Muscle of leg (tissue), 11 donors: ENCODE results near the gene STIP1. TPM values are rescaled to one million over a fixed set of nuclear protein-coding genes. Genes with fewer than 3 reads are reported as not detected.

Source experiments
- DNase-seq: peaks from one replicate; pipeline ENCODE4 v3.0.0; 2013
- H3K27ac ChIP-seq: one replicate; pipeline ENCODE4 v1.5.1; 2013; ENCODE audit warnings: mild to moderate bottlenecking, low read length, control low read depth
- H3K27me3 ChIP-seq: one replicate; pipeline ENCODE4 v1.6.1; 2013; ENCODE audit warnings: low read length; ENCODE audit not compliant: control insufficient read depth, insufficient read depth
- H3K36me3 ChIP-seq: one replicate; pipeline ENCODE4 v1.6.1; 2013; ENCODE audit warnings: low read length; ENCODE audit not compliant: control insufficient read depth, insufficient read depth
- H3K4me1 ChIP-seq: one replicate; pipeline ENCODE4 v1.6.1; 2013; ENCODE audit warnings: low read length; ENCODE audit not compliant: control insufficient read depth, insufficient read depth
- H3K4me3 ChIP-seq: one replicate; pipeline ENCODE4 v1.5.1; 2013; ENCODE audit warnings: low read length, control low read depth
- H3K9me3 ChIP-seq: replicated peaks from 2 replicates; pipeline ENCODE4 v1.6.1; 2013; ENCODE audit warnings: low read depth, low read length; ENCODE audit not compliant: control insufficient read depth
- WGBS: methylation state at CpG from one replicate; pipeline ENCODE4 v1.1.5; 2013; ENCODE audit warnings: missing lambda C conversion rate; ENCODE audit not compliant: insufficient coverage; 5-methylcytosine and 5-hydroxymethylcytosine counted together
- polyA plus RNA-seq, 8 donors: library from polyadenylated mRNA; unstranded; fragments of 120-200 nt; gene quantifications; one replicate each; pipeline versions ENCODE4 v1.2.1 to v1.2.3, GENCODE V29; 2013; ENCODE audit warnings: inconsistent platforms in 1 of 8, low replicate concordance in 1 of 8; ENCODE audit not compliant: insufficient read length in 8 of 8, insufficient read depth in 1 of 8
- total RNA-seq: library from RNA; stranded (reverse); fragments of 120-200 nt; gene quantifications from one replicate; pipeline ENCODE4 v1.2.4, GENCODE V29; 2013

STIP1 gene
- total and polyA plus RNA-seq, 9 donors = 90.7 to 141 (median 128) TPM

DNA sequence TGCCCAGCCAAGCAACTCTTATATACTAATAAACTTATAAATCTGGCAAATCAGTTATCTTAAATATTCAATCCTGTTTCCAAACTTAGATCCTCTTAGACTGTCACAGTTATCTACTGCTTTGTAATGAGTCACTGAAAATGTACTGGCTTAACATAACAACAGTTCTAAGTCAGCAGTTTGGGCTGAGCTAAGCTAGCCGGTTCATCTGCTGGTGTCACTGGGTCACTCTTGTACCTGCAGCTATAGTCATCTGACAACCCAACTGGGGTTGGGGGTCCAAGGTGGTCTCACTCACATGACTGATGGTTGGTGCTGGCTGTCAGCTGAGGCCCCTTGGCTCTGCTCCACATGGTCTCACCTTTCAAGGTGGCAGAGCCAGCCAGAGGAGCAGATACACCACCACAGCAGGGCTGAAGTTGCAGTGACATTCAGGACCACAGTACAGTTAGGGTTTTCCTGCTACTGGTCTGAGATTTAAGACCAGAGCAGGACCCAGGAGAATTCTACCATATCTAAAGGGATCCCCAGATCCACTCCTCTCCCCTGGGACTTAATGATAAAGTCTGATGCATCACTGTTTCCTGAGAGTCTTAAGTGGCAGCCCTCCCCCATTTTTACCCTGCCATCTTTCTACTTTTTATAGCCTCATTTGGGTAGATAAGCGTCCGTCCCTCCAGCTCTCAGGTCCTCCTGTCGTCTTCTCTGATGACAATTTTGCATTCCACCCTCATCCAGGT lies 12.2 kb upstream of the STIP1 start:
- 83% methylated on average over 4 of the region's 4 CpGs for WGBS
- Histone ChIP-seq H3K27ac (no peak overlapping the region), H3K27me3 (no peaks in the 10 kb centered on the region), H3K9me3 (peaks cover 4% of the 10 kb centered on the region), H3K4me1 (no peaks in the 10 kb centered on the region), H3K36me3 (peaks cover 3% of the 10 kb centered on the region), H3K4me3 (no peak overlapping the region)
- no peak for DNase-seq

- H3K4me3 ChIP-seq = no peak overlapping the region
- WGBS = 66% methylated on average over 5 of the region's 8 CpGs
- peaks cover 15% of the 10 kb centered on the region for H3K4me1 ChIP-seq
- peaks cover 6% of the 10 kb centered on the region for H3K36me3 ChIP-seq
- peaks cover 4% of the 10 kb centered on the region for H3K9me3 ChIP-seq
- H3K27ac ChIP-seq = no peak overlapping the region
- no peak for DNase-seq
- no peaks in the 10 kb centered on the region for H3K27me3 ChIP-seq
Observed at GRCh38 chr11:64176751-64177150, 9.2 kb upstream of the STIP1 start.

DNA sequence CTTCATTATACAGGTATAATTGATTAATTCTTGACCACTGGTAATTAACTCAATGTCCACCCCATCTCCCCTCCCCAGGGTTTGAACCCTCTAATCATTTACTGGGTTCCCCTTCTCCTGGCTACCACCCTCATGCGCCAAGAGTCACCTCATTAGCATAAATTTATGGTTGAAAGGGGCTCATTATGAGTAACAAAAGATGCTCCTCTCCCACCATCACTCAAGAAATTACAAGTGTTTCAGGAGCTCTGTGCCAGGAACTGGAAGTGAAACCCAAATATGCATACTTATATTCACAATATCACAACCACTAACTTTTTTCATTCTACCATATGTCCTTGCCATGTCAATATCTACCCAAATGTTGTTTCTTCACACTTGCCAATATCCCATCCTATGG lies 7.8 kb upstream of the STIP1 start:
- no CpG with 5 or more reads among the region's 1 CpG for WGBS
- no peaks in the 10 kb centered on the region for H3K27me3 ChIP-seq
- H3K27ac ChIP-seq = no peak overlapping the region
- H3K9me3 ChIP-seq = peaks cover 4% of the 10 kb centered on the region
- no peak overlapping the region for H3K4me3 ChIP-seq
- DNase-seq = no peak
- peaks cover 20% of the 10 kb centered on the region for H3K4me1 ChIP-seq
- peaks cover 6% of the 10 kb centered on the region for H3K36me3 ChIP-seq

GRCh38 chr11:64178951-64179639 lies 6.9 kb upstream of the STIP1 start:
- H3K27ac ChIP-seq = no peak overlapping the region
- no peaks in the 10 kb centered on the region for H3K27me3 ChIP-seq
- no peaks in the 10 kb centered on the region for H3K9me3 ChIP-seq
- no peak overlapping the region for H3K4me3 ChIP-seq
- peaks cover 6% of the 10 kb centered on the region for H3K36me3 ChIP-seq
- 87% methylated on average over 9 of the region's 12 CpGs for WGBS
- DNase-seq = no peak
- H3K4me1 ChIP-seq = peaks cover 27% of the 10 kb centered on the region

DNA sequence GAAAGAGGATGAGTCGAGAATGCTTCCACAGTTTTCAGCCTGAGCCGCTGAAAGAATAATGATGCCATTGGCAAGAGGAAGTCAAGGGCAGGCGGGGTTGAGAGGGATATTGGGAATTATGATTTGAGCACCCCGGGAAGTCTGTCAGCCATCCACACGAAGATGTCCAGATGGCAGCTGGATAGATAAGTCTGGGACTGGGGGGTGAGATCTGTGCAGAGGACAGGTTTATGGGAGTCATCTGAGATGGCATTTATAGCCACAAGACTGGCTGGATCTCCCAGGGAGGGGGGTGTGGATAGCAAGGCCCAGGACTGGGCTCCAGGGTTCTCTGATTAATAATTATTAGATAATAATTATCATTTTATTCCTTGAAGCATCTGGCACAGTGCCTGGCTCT lies 5.1 kb upstream of the STIP1 start:
- Histone ChIP-seq H3K9me3 (no peaks in the 10 kb centered on the region), H3K4me3 (peak overlapping the region; percentile 40), H3K36me3 (peaks cover 6% of the 10 kb centered on the region), H3K4me1 (peaks cover 38% of the 10 kb centered on the region), H3K27me3 (no peaks in the 10 kb centered on the region), H3K27ac (peak overlapping the region; percentile 96)
- DNase-seq = peak; percentile 54
- 40% methylated on average over 5 of the region's 5 CpGs for WGBS

DNA sequence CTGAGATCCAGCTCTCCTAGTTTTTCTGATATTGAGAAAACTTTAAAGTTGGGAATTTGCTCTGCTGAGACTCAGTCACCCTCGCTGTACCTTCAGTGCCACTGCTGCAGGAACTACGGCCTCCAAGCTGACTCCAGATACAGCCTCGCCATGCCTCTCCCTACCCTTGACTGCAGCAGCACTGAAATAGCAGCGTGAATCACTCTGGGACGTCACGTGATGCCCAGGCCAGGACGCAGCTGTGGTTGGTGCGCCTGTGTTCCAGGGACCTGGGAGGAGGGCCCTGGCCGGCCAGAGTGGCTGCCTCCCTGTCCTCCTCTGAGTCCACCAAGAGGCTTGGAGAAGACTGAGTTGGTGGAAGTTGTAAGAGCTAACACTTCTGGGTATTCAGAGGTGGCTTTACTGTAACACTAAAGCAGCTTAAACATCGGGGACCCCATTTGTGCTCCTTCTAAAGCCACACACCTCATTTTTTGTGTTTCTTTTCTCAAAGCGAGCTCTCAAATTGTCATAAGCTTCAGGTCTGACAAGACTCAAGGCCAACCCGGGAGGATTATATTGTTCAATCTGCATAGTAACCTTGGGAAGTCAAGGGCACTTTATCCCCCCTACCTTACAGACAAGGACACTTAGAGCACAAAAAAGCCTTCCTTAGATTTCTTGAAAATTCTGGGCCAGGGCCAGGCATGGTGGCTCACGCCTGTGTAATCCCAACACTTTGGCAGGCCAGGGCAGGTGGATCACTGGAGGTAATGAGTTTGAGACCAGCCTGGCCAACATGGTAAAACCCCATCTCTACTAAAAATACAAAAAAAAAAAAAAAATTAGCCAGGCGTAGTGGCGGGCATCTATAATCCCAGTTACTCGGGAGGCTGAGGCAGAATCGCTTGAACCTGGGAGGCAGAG lies 4.2 kb upstream of the STIP1 start:
- peaks cover 38% of the 10 kb centered on the region for H3K4me1 ChIP-seq
- peak overlapping the region; percentile 40 for H3K4me3 ChIP-seq
- 2% methylated on average over 7 of the region's 17 CpGs for WGBS

DNA sequence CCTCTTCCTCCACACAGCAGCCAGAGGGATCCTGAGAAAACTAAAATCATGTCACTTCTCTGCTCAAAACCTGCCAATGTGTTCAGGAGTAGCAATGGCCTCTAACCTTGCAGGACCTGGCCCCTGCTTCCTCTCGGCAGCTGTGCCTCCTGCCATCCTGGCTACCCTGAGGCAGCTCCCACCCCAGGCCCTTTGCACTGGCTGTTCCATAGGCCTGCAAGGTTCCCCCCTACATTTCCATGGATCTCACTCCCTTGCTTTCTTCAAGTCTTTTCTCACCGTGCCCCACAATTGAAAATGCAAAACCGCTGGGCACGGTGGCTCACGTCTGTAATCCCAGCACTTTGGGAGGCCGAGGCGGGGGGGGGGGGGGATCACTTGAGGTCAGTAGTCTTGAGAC lies 2.1 kb upstream of the STIP1 start:
- whole genome bisulfite sequencing = 69% methylated on average over 4 of the region's 7 CpGs
- DNase-seq = no peak
- Histone ChIP-seq H3K27ac (peak overlapping the region; percentile 97), H3K9me3 (no peaks in the 10 kb centered on the region), H3K36me3 (peaks cover 8% of the 10 kb centered on the region), H3K4me1 (peaks cover 38% of the 10 kb centered on the region), H3K27me3 (no peaks in the 10 kb centered on the region), H3K4me3 (no peak overlapping the region)

More for the DNA sequence above, 4.2 kb upstream of the STIP1 start:
- no peaks in the 10 kb centered on the region for H3K27me3 ChIP-seq
- H3K9me3 ChIP-seq = no peaks in the 10 kb centered on the region
- DNase-seq = peak; percentile 98
- H3K27ac ChIP-seq = peak overlapping the region; percentile 96
- peaks cover 6% of the 10 kb centered on the region for H3K36me3 ChIP-seq

DNA sequence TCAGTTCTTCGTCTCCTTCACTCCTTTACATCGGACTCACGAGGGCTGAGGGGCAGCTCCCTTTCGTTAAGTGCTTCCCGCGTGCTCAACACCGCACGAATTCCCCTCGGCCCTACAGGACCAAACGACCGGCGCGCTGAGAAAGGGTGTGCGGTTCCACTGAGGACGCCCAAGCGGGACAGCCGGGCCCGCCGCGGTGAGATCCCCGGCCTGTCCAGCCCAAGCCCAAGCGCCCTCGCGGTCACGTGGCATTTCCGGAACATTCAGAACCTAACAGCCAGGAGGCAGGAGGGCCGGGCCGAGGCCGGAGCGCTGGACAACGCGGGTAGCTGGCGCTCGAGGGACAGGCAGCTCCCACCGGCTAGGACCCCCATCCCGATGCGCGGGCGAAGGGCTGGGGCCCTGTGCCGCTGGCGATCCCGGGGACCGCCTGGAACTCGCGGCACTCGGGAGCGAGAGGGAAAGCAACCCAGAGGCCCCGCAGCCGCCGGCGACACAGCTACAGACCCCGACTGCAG lies 737 bp upstream of the STIP1 start:
- H3K27ac ChIP-seq = peak overlapping the region; percentile 97
- H3K4me3 ChIP-seq = peak overlapping the region; percentile 52
- peaks cover 40% of the 10 kb centered on the region for H3K4me1 ChIP-seq
- no peaks in the 10 kb centered on the region for H3K9me3 ChIP-seq
- DNase-seq = peak; percentile 93
- WGBS = under 1% methylated on average over 47 of the region's 52 CpGs
- H3K27me3 ChIP-seq = no peaks in the 10 kb centered on the region
- peaks cover 6% of the 10 kb centered on the region for H3K36me3 ChIP-seq

DNA sequence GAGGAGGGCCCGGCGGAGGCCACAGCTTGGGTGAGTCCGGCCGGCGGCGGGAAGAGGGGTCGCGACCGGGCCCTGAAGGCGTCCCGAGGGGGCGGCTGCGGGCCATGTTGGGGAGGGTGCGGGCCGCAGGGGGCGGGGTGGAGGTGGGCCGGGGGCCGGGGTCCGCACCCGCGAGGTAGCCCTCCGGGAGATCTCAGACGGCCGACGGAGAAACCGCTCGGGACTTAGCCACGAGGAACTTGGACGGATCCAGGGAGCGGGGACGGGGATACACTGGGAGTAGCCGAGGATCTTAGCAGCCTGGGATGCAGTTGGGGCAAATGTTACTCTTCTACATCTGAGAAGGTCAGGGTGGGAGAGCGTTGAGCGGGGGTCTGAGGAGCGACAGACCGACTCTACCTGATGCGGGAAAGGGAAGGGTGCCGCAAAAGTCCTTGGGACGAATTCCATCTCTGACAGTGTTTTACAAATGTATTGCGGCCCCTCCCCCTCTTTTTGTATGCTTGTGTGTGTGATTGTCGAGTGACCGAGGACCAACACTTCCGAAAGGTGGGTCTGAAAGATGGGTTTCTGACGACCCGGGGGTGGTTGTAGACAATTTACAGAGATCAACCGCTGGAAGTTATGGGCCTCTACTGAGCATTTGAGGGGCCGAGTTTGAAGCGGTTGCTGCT lies 658 bp downstream of the STIP1 start:
- H3K27me3 ChIP-seq = no peaks in the 10 kb centered on the region
- peak overlapping the region; percentile 83 for H3K27ac ChIP-seq
- no peaks in the 10 kb centered on the region for H3K9me3 ChIP-seq
- peaks cover 27% of the 10 kb centered on the region for H3K4me1 ChIP-seq
- peaks cover 11% of the 10 kb centered on the region for H3K36me3 ChIP-seq
- DNase-seq = peak; percentile 53
- under 1% methylated on average over 43 of the region's 48 CpGs for WGBS
- H3K4me3 ChIP-seq = no peak overlapping the region
